Retinal pigment epithelial cell (primary cell): ENCODE results near the gene ZNF23.
A peak's percentile ranks its signal among the peaks of the same experiment; 100 is the strongest.

ENCODE experiments used
- DNase-seq: peaks from one replicate; pipeline ENCODE4 v3.0.0-alpha.2; 2010; ENCODE audit warnings: low read depth
- H3K4me3 ChIP-seq: 2 replicates; pipeline ENCODE4 v1.5.1; 2011; ENCODE audit warnings: mild to moderate bottlenecking, low read length, control low read depth, moderate library complexity
- CTCF ChIP-seq: conservative IDR thresholded peaks from 2 replicates; pipeline ENCODE4 v1.5.1; 2011; ENCODE audit warnings: low read depth, low read length, control low read depth, inconsistent platforms

ZNF23 gene

DNA sequence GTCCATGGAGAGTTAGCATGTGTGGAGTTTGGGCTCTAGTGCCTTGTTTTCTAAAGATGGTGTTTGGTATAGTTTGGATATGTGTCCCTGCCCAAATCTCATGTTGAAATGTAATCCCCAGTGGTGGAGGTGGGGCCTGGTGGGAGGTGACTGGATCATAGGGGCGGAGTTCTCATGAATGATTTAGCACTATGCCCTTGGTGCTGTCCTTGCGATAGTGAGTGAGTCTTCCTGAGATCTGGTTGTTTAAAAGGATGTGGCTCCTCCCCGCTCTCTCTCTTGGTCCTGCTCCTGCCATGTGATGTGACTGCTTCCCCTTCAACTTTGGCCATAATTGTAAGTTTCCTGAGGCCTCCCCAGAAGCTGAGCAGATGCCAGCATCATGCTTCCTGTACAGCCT, 36.0 kb upstream of the ZNF23 start:
- no peak overlapping the region for H3K4me3 ChIP-seq
- no peak for TF ChIP-seq CTCF
- DNase-seq = no peak

- no peak for TF ChIP-seq CTCF
- DNase-seq = no peak
- no peak overlapping the region for H3K4me3 ChIP-seq
Measured at GRCh38 chr16:71493213-71493612, 31.2 kb upstream of the ZNF23 start.

DNA sequence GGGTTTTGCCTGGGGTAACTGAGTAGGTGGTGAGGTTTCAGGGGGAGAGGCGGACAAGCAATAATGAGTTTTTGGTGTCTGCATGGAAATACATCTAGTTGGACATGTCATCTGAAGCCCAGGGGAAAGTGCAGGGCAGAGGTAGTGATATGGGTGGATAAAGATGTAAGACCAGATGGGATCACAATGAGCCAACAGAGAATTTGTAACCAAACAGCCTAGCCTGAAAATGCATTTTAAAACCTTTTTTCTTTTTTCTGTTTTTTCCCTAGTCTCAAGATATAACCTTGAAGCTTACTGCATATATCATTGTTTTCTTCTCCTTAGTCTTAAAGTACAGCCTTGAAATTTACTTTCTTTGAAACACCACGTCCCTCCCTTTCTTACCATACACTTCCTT, 30.7 kb upstream of the ZNF23 start:
- TF ChIP-seq CTCF = no peak
- no peak for DNase-seq
- H3K4me3 ChIP-seq = no peak overlapping the region

- no peak overlapping the region for H3K4me3 ChIP-seq
- no peak for DNase-seq
- TF ChIP-seq CTCF = no peak
Measured at GRCh38 chr16:71491054-71491453, 29.0 kb upstream of the ZNF23 start.

DNA sequence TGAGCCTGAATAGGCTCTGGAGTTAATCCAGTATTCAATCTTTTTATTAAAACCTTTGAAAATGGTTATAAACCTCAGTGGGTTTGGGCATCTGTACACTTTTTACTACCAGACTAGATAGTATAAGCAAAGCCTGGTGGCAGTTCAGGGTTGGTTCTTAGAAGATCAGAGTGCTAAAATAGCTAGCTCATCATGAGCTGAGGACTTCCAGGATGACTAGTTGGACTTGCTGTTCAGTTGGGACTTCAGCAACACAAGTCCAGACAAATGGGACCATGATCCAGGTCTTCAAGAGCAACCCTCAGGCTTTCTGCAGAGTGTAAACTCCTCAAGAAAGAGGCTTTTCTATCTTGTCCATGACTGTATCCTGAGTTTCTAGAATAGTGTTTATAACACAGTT, 28.3 kb upstream of the ZNF23 start:
- H3K4me3 ChIP-seq = no peak overlapping the region
- no peak for TF ChIP-seq CTCF

DNA sequence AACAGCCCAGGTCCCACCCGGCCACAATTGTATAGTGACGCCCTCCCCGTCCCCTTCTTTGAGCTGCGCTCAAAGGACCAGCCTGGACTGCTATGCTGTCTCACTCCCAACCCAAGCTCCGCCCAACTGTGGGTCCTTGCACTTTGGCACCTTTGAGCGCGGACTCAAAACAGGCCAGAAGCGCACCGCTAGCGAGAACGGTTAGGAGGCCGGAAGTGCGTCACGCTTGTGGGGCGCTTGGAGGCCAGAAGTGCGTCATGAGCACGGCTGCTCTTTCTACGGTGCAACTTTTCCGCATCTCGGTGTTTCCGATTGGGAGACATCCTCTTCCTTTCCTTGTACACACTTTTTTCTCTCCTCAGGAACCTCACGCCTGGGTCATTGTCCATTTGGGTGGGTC, 27.1 kb upstream of the ZNF23 start, which contains the start of gene ZNF19:
ZNF19 (minus strand) TSS at position 203 of the 400 bp plus-strand sequence. CDS start 7,210 bp downstream, outside the sequence.
- TF ChIP-seq CTCF = no peak
- no peak for DNase-seq

More for the DNA sequence above, 28.3 kb upstream of the ZNF23 start:
- no peak for DNase-seq

DNA sequence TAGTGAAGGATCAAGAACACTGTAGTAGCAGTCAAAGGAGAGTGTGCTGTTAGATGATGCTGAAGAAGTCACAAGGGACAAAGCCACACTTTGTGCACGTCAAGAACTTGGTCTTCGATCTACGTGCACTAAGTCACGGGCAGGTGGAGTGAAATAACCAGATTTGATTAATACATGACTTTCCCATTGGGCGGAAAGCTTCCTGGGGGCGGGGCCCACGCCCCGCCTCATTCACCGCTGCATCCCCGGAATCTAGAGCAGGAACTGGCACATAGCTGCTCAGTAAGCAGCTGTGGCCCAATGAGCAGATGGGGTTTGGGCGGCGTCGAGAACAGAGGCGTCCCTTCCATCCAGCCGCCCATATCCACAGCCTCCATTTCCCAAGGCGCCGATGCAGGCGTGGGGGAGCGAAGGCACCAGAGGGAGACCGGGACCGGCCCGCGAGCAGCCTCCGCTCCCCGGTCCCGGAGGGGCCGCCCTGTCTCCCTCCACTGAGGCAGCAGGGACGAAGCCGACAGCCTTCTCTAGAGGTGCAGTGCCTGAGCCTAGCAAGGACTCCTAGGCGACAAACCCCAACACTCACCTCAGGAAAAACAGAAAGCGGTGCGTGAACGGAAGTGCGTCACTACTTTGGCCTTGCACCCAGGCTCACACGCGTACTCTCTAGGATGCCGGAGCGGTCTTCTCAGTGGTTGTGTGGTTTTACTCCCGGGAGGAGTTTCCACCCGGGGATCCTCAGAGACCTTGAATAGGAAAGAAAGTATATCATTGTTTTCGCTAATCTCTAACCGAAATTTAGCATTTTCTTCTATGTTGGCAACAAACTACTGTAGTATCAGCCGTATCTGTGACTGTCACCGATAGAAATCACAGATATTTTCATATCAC, 22.2 kb upstream of the ZNF23 start:
- peak; percentile 84 for DNase-seq
- H3K4me3 ChIP-seq = peak overlapping the region; percentile 89
- no peak for TF ChIP-seq CTCF

More for the DNA sequence above, 27.1 kb upstream of the ZNF23 start, which contains the start of gene ZNF19:
- no peak within 1 kb of the TSS for H3K4me3 ChIP-seq
